ENCODE data around the gene MYO18B. TPM values are rescaled to one million over a fixed set of nuclear protein-coding genes. Genes with fewer than 3 reads are reported as not detected.

MYO18B gene
- total RNA-seq, 1 donor from 2014 or later = not detected

GRCh38 chr22:25841775-25842174, 99.8 kb downstream of the MYO18B start:
- intact Hi-C loops (cut with DNase I) = no loop called here
- TF ChIP-seq POLR2AphosphoS5 (IDR thresholded peaks at IDR 0.05; ENCODE audit: insufficient read depth in 1 of 2, low read depth in 1 of 2) = no peak

GRCh38 chr22:25843660-25844405, 101.8 kb downstream of the MYO18B start:
- no peak for DNase-seq (ENCODE audit: extremely low spot score in 2 of 2)
- TF ChIP-seq POLR2AphosphoS5 (IDR thresholded peaks at IDR 0.05; ENCODE audit: insufficient read depth in 1 of 2, low read depth in 1 of 2) = no peak
- TF ChIP-seq POLR2A (IDR thresholded peaks at IDR 0.05) = no peak
- no peak for TF ChIP-seq CTCF (IDR thresholded peaks at IDR 0.05)

More at GRCh38 chr22:25841775-25842174, 99.8 kb downstream of the MYO18B start:
- H3K27ac ChIP-seq = no peak overlapping the region
- no peaks in the 10 kb centered on the region for H3K4me1 ChIP-seq
- H3K9me3 ChIP-seq = no peaks in the 10 kb centered on the region
- H3K27me3 ChIP-seq = no peaks in the 10 kb centered on the region
- no peak for DNase-seq (ENCODE audit: extremely low spot score in 2 of 2)
- H3K4me3 ChIP-seq = no peak overlapping the region
- H3K36me3 ChIP-seq = no peaks in the 10 kb centered on the region

GRCh38 chr22:25844601-25845000, 102.6 kb downstream of the MYO18B start:
- TF ChIP-seq POLR2AphosphoS5 (IDR thresholded peaks at IDR 0.05; ENCODE audit: insufficient read depth in 1 of 2, low read depth in 1 of 2) (no peak), CTCF (IDR thresholded peaks at IDR 0.05) (no peak), POLR2A (IDR thresholded peaks at IDR 0.05) (no peak)
- Histone ChIP-seq H3K27me3 (no peaks in the 10 kb centered on the region), H3K4me1 (no peaks in the 10 kb centered on the region), H3K36me3 (no peaks in the 10 kb centered on the region), H3K27ac (no peak overlapping the region), H3K9me3 (no peaks in the 10 kb centered on the region), H3K4me3 (no peak overlapping the region)
- no peak for DNase-seq (ENCODE audit: extremely low spot score in 2 of 2)
- intact Hi-C loops (cut with DNase I) = no loop called here

More at GRCh38 chr22:25843660-25844405, 101.8 kb downstream of the MYO18B start:
- Histone ChIP-seq H3K36me3 (no peaks in the 10 kb centered on the region), H3K27me3 (no peaks in the 10 kb centered on the region), H3K27ac (no peak overlapping the region), H3K4me1 (no peaks in the 10 kb centered on the region), H3K4me3 (no peak overlapping the region), H3K9me3 (no peaks in the 10 kb centered on the region)
- intact Hi-C loops (cut with DNase I) = no loop called here

GRCh38 chr22:25845985-25846745, 104.2 kb downstream of the MYO18B start:
- TF ChIP-seq POLR2A (IDR thresholded peaks at IDR 0.05) (no peak), POLR2AphosphoS5 (IDR thresholded peaks at IDR 0.05; ENCODE audit: insufficient read depth in 1 of 2, low read depth in 1 of 2) (no peak), CTCF (IDR thresholded peaks at IDR 0.05) (no peak)
- no peaks in the 10 kb centered on the region for H3K9me3 ChIP-seq
- H3K27me3 ChIP-seq = no peaks in the 10 kb centered on the region
- H3K4me3 ChIP-seq = no peak overlapping the region
- no peak overlapping the region for H3K27ac ChIP-seq
- intact Hi-C loops (cut with DNase I) = no loop called here
- DNase-seq (ENCODE audit: extremely low spot score in 2 of 2) = peak in 1 of 2 donors; percentile 60
- no peaks in the 10 kb centered on the region for H3K36me3 ChIP-seq
- H3K4me1 ChIP-seq = no peaks in the 10 kb centered on the region

- no peaks in the 10 kb centered on the region for H3K36me3 ChIP-seq
- no peak overlapping the region for H3K4me3 ChIP-seq
- no peaks in the 10 kb centered on the region for H3K9me3 ChIP-seq
- no peak overlapping the region for H3K27ac ChIP-seq
- intact Hi-C loops (cut with DNase I) = no loop called here
- TF ChIP-seq POLR2A (IDR thresholded peaks at IDR 0.05) (no peak), CTCF (IDR thresholded peaks at IDR 0.05) (no peak), POLR2AphosphoS5 (IDR thresholded peaks at IDR 0.05; ENCODE audit: insufficient read depth in 1 of 2, low read depth in 1 of 2) (no peak)
- H3K27me3 ChIP-seq = no peaks in the 10 kb centered on the region
- DNase-seq (ENCODE audit: extremely low spot score in 2 of 2) = no peak
- no peaks in the 10 kb centered on the region for H3K4me1 ChIP-seq
These were observed 105.5 kb downstream of the MYO18B start for GRCh38 chr22:25847451-25847850.

Data from vagina (tissue), 2 donors.